NT2/D1 (cell line): ENCODE results near the gene HOXA4.

Source experiments
- SUZ12 ChIP-seq: IDR thresholded peaks from 2 replicates; pipeline ENCODE4 v1.6.1; 2011; ENCODE audit not compliant: insufficient read length, insufficient read depth; ENCODE audit errors: extremely low read depth
- YY1 ChIP-seq: IDR thresholded peaks from 2 replicates; pipeline ENCODE4 v1.6.1; 2011; ENCODE audit not compliant: insufficient read length, insufficient read depth
- ZNF274 ChIP-seq: IDR thresholded peaks from 2 replicates; pipeline ENCODE4 v1.6.1; 2011; ENCODE audit warnings: mild to moderate bottlenecking, low read depth, low read length

- TF ChIP-seq ZNF274 = no peak
- no peak for TF ChIP-seq YY1
- no peak for TF ChIP-seq SUZ12
Observed at GRCh38 chr7:27161214-27161720, 30.7 kb upstream of the HOXA4 start.
